Non-pigmented ciliary epithelial cell (primary cell): ENCODE data around the gene RETREG2.
"Not testable (repeated sequence)": the region's sequence is repeated elsewhere in the genome, so short reads cannot be mapped to it uniquely, and the experiment has no call there.

Experiments
- DNase-seq: peaks from one replicate; pipeline ENCODE4 v3.0.0-alpha.2; 2010; ENCODE audit warnings: low read depth

Gene RETREG2

GRCh38 chr2:219198974-219199373 lies 20.9 kb downstream of the RETREG2 start:
- DNase-seq: no peak

GRCh38 chr2:219199470-219200211 lies 21.6 kb downstream of the RETREG2 start:
- DNase-seq: no peak

GRCh38 chr2:219200502-219201326 lies 22.6 kb downstream of the RETREG2 start:
- DNase-seq: not testable (repeated sequence)

- not testable (repeated sequence) for DNase-seq
Observed at GRCh38 chr2:219201331-219201730, 23.3 kb downstream of the RETREG2 start.

- DNase-seq: no peak
Observed at GRCh38 chr2:219204425-219205164, 26.5 kb downstream of the RETREG2 start.

- DNase-seq: no peak
Observed at GRCh38 chr2:219205165-219205538, 27.1 kb downstream of the RETREG2 start.

- DNase-seq: no peak
Observed at GRCh38 chr2:219205981-219206327, 27.9 kb downstream of the RETREG2 start.

GRCh38 chr2:219206328-219207133 lies 28.5 kb downstream of the RETREG2 start, which contains the start of gene ZFAND2B:
TSS of gene ZFAND2B (plus strand) at chr2:219206782. CDS start at chr2:219206988, 206 bp downstream.
- DNase-seq: no peak

GRCh38 chr2:219207134-219207883 lies 29.2 kb downstream of the RETREG2 start:
- DNase-seq: no peak

- DNase-seq: no peak
Observed at GRCh38 chr2:219207884-219208740, 30.0 kb downstream of the RETREG2 start.

GRCh38 chr2:219209236-219210195 lies 31.4 kb downstream of the RETREG2 start:
- no peak for DNase-seq

- no peak for DNase-seq
Observed at GRCh38 chr2:219210196-219210885, 32.3 kb downstream of the RETREG2 start.

- no peak for DNase-seq
Observed at GRCh38 chr2:219210886-219211362, 32.8 kb downstream of the RETREG2 start.

GRCh38 chr2:219213026-219213415 lies 34.9 kb downstream of the RETREG2 start:
- DNase-seq: no peak

GRCh38 chr2:219213486-219214071 lies 35.5 kb downstream of the RETREG2 start:
- no peak for DNase-seq

GRCh38 chr2:219214141-219214540 lies 36.1 kb downstream of the RETREG2 start:
- no peak for DNase-seq

GRCh38 chr2:219214786-219215185 lies 36.7 kb downstream of the RETREG2 start:
- DNase-seq: no peak
